K562 (cell line): ENCODE data around the gene SERPINE3. TPM values are rescaled to one million over a fixed set of nuclear protein-coding genes. Genes with fewer than 3 reads are reported as not detected.

Experiments used
- ATAC-seq: fragments of 200-7000 bp; cut with Tn5 transposase; 3 replicates; pipeline ENCODE4 v1.9.1; 2020; ENCODE audit warnings: moderate library complexity
- BruUV-seq: library from RNA; stranded (reverse); fragments of 400-500 nt; replicated peaks from 2 replicates; lab custom pipeline; 2021; lab: Mats Ljungman, UMichigan
- CTCF ChIA-PET: fragments of 300-600 bp; formaldehyde crosslinking; extraction: SDS; loops from one replicate; lab custom pipeline; 2021; ENCODE audit warnings: low intra/inter-chr PET ratio; lab: Yijun Ruan, JAX
- POLR2A ChIA-PET: fragments of 300-600, 350-650 bp; sonication (Branson Sonifier 250); formaldehyde crosslinking; extraction: SDS; loops from one replicate; lab custom pipeline; 2021; ENCODE audit warnings: antibody characterized with exemption, inconsistent platforms; lab: Yijun Ruan, JAX
- DNase-seq, 4 experiments: peaks; one replicate each; pipeline versions ENCODE4 v3.0.0 to v3.0.0-alpha.2; 2011 to 2018; ENCODE audit warnings: low spot score in 3 of 4, mixed read lengths in 3 of 4; ENCODE audit errors: extremely low read depth in 1 of 4
- FAIRE-seq: peaks from 2 replicates; lab custom pipeline; 2011; peaks lifted over from hg19 to GRCh38; lab: Jason Lieb, UNC
- H2AFZ ChIP-seq: 2 replicates; pipeline ENCODE4 v1.6.0; 2011; ENCODE audit warnings: low read depth, low read length, control low read depth, inconsistent platforms
- H3K27ac ChIP-seq: fragments of 200-600 bp; 3 replicates; pipeline ENCODE4 v1.8.0; 2011; ENCODE audit warnings: low read depth, mild to moderate bottlenecking, control low read depth, inconsistent platforms, low read length, moderate library complexity, mixed read lengths; ENCODE audit errors: extremely low read depth
- H3K27me3 ChIP-seq, 2 experiments: fragments of 300-600 bp in 1 of 2; 2 replicates in 1 of 2; 3 replicates in 1 of 2; pipeline versions ENCODE4 v1.6.0 to v1.8.0; 2011; ENCODE audit warnings: inconsistent platforms in 2 of 2, low read length in 2 of 2, mild to moderate bottlenecking in 1 of 2, mixed read lengths in 1 of 2, moderate library complexity in 1 of 2; ENCODE audit not compliant: control insufficient read depth in 2 of 2, insufficient read depth in 2 of 2
- H3K36me3 ChIP-seq: fragments of 300-600 bp; 3 replicates; pipeline ENCODE4 v1.8.0; 2011; ENCODE audit warnings: mild to moderate bottlenecking, low read length, inconsistent platforms; ENCODE audit not compliant: control insufficient read depth, insufficient read depth
- H3K4me1 ChIP-seq, 2 experiments: fragments of 200-600 bp in 1 of 2; replicated peaks in 1 of 2; 2 replicates in 1 of 2; 3 replicates in 1 of 2; pipeline versions ENCODE4 v1.5.1 to v1.8.0; 2011; ENCODE audit warnings: inconsistent platforms in 2 of 2, low read length in 2 of 2, mild to moderate bottlenecking in 1 of 2, mixed read lengths in 1 of 2, moderate library complexity in 1 of 2; ENCODE audit not compliant: control insufficient read depth in 2 of 2, insufficient read depth in 2 of 2
- H3K4me2 ChIP-seq: 2 replicates; pipeline ENCODE4 v1.6.1; 2011; ENCODE audit warnings: low read length, control low read depth, inconsistent platforms, mixed read lengths; ENCODE audit not compliant: insufficient read depth
- H3K4me3 ChIP-seq: fragments of 200-600 bp; sonication (generic), shearing (Covaris generic); 2 replicates; pipeline ENCODE4 v1.5.1; 2016; ENCODE audit warnings: control low read depth, inconsistent platforms
- H3K79me2 ChIP-seq: fragments of 200-600 bp; 3 replicates; pipeline ENCODE4 v1.8.0; 2011; ENCODE audit warnings: low read length, inconsistent platforms; ENCODE audit not compliant: control insufficient read depth, insufficient read depth
- H3K9ac ChIP-seq, 2 experiments: 2 replicates each; pipeline versions ENCODE4 v1.6.0 to v1.6.1; 2011; ENCODE audit warnings: low read depth in 2 of 2, low read length in 2 of 2, control low read depth in 1 of 2, inconsistent platforms in 1 of 2, mild to moderate bottlenecking in 1 of 2, mixed read lengths in 1 of 2; ENCODE audit not compliant: insufficient read depth in 1 of 2
- H3K9me1 ChIP-seq: one replicate; pipeline ENCODE4 v1.6.0; 2011; ENCODE audit warnings: inconsistent platforms, mild to moderate bottlenecking, low read length, moderate library complexity; ENCODE audit not compliant: control insufficient read depth, insufficient read depth
- H3K9me3 ChIP-seq: replicated peaks from 2 replicates; pipeline ENCODE4 v1.5.1; 2011; ENCODE audit warnings: low read depth, low read length, inconsistent platforms; ENCODE audit not compliant: control insufficient read depth, insufficient read depth
- H4K20me1 ChIP-seq: replicated peaks from 2 replicates; pipeline ENCODE4 v1.6.1; 2011; ENCODE audit warnings: low read length, inconsistent platforms, mixed read lengths; ENCODE audit not compliant: control insufficient read depth, insufficient read depth
- ASH1L ChIP-seq: fragments of 450-650 bp; IDR thresholded peaks from 2 replicates; pipeline ENCODE4 v1.6.1; 2018; ENCODE audit warnings: borderline replicate concordance, mild to moderate bottlenecking, low read depth; ENCODE audit not compliant: partially characterized antibody
- JUNB ChIP-seq: fragments of 450-650 bp; formaldehyde crosslinking; conservative IDR thresholded peaks from 2 replicates; pipeline ENCODE4 v1.4.0; 2020; ENCODE audit warnings: mild to moderate bottlenecking
- KLF16 ChIP-seq: IDR thresholded peaks from 2 replicates; pipeline ENCODE4 v1.6.1; 2016; ENCODE audit warnings: antibody characterized with exemption
- OTX1 ChIP-seq: fragments of 450-650 bp; formaldehyde crosslinking; IDR thresholded peaks from 2 replicates; pipeline ENCODE4 v1.4.0; 2022; ENCODE audit warnings: mild to moderate bottlenecking
- ZBTB2 ChIP-seq: fragments of 450-650 bp; IDR thresholded peaks from 2 replicates; pipeline ENCODE4 v1.6.1; 2016; ENCODE audit warnings: antibody characterized with exemption
- ZBTB34 ChIP-seq: fragments of 250-450 bp; sonication (Bioruptor Pico); IDR thresholded peaks from 2 replicates; pipeline ENCODE4 v1.8.0; 2021; ENCODE audit warnings: mild to moderate bottlenecking, moderate library complexity
- ZNF79 ChIP-seq: fragments of 250-450 bp; sonication (Bioruptor Pico); IDR thresholded peaks from 2 replicates; pipeline ENCODE4 v1.4.0; 2020; ENCODE audit warnings: low read depth, mild to moderate bottlenecking, moderate library complexity
- WGBS: fragments of 100-300 bp; shearing (Covaris generic); methylation state at CpG from one replicate; pipeline ENCODE4 v1.1.6; 2016; ENCODE audit warnings: low coverage, mixed read lengths; ENCODE audit not compliant: insufficient coverage; ENCODE audit errors: missing lambda C conversion rate; 5-methylcytosine and 5-hydroxymethylcytosine counted together
- in situ Hi-C: fragments of 300-500 bp; cut with MboI; formaldehyde crosslinking; loops from 4 replicates; pipeline ENCODE4 v1.15.0; 2018; ENCODE audit warnings: inconsistent platforms, mixed read lengths
- intact Hi-C: fragments of 100-400 bp; cut with micrococcal nuclease; formaldehyde crosslinking; loops from 2 replicates; pipeline ENCODE4 v1.14.2; 2022
- polyA plus RNA-seq, 8 experiments: library from polyadenylated mRNA; depleted of rRNA in 4 of 8; stranded (reverse) in 5 of 8; unstranded in 3 of 8; fragments of >200 nt; fragmentation: Nextera tagmentation in 2 of 8; fragmentation: Illumina TruSeq in 1 of 8; extraction: Ambion mirVana in 2 of 8; extraction: Trizol in 1 of 8; gene quantifications; 2 replicates each; pipeline versions ENCODE4 v1.2.1 to v1.2.3, GENCODE V29; 2011 to 2014; ENCODE audit warnings: inconsistent platforms in 1 of 8, missing spikeins in 1 of 8
- total RNA-seq, 7 experiments: library from RNA; depleted of rRNA in 6 of 7; stranded (reverse); fragments of >200 nt in 6 of 7; fragmentation: Illumina TruSeq in 2 of 7; extraction: Trizol in 2 of 7; gene quantifications; 2 replicates each; pipeline versions ENCODE4 v1.2.1 to v1.2.3, GENCODE V29; 2011 to 2021; ENCODE audit warnings: low replicate concordance in 1 of 7
- TF ChIP-seq, protein P1 (sequence below): sonication (generic); formaldehyde crosslinking; IDR thresholded peaks from 2 replicates; pipeline ENCODE4 v1.8.1; 2023; ENCODE audit warnings: mild to moderate bottlenecking, missing genetic modification reagents

SERPINE3 gene
- total and polyA plus RNA-seq, 9 of the 15 experiments (the other 6 are each of a cell fraction or from before 2014, with no cell fraction given) = not detected

GRCh38 chr13:51394724-51395123, 55.2 kb downstream of the SERPINE3 start (continued):
- TF ChIP-seq OTX1 (no peak), ZBTB34 (CRISPR knock-in tag) (no peak), KLF16 (no peak)
- TF ChIP-seq, protein P1, sequence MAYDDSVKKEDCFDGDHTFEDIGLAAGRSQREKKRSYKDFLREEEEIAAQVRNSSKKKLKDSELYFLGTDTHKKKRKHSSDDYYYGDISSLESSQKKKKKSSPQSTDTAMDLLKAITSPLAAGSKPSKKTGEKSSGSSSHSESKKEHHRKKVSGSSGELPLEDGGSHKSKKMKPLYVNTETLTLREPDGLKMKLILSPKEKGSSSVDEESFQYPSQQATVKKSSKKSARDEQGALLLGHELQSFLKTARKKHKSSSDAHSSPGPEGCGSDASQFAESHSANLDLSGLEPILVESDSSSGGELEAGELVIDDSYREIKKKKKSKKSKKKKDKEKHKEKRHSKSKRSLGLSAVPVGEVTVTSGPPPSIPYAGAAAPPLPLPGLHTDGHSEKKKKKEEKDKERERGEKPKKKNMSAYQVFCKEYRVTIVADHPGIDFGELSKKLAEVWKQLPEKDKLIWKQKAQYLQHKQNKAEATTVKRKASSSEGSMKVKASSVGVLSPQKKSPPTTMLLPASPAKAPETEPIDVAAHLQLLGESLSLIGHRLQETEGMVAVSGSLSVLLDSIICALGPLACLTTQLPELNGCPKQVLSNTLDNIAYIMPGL (CRISPR knock-in tag) = no peak
- TF ChIP-seq, all 486 proteins: peak for 0

DNA sequence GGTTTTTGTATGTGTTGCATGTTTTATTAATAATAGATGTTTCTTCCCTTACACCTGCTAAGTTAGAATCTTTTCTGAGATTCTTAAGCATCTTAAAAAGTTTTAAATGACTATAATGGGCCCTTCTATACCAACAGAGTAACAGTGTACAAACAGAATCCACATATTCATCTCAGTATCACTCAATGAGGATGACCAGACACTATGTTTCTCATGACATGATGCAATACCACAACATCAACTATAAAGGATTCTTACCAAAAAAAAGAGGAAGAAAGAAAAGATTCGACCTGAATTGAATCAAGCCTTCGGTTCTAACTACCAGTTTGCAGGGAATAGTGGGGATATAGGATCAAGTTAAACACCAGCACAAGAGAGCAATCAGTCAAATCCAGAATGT, 56.9 kb downstream of the SERPINE3 start:
- no peaks in the 10 kb centered on the region for H3K27me3 ChIP-seq
- no peaks in the 10 kb centered on the region for H4K20me1 ChIP-seq
- no peak for DNase-seq
- H3K79me2 ChIP-seq = peaks cover 65% of the 10 kb centered on the region
- no peaks in the 10 kb centered on the region for H3K9me1 ChIP-seq
- intact Hi-C loops (no loop called here), in situ Hi-C loops (no loop called here)
- H3K9me3 ChIP-seq = no peaks in the 10 kb centered on the region
- CTCF ChIA-PET = no interaction called here
- H3K4me3 ChIP-seq = no peak overlapping the region
- H3K9ac ChIP-seq = no peak overlapping the region
- POLR2A ChIA-PET = no interaction called here
- H3K36me3 ChIP-seq = peaks cover 13% of the 10 kb centered on the region; the same call in 2 of the 3 replicates
- peak; percentile 89 for ATAC-seq
- 50% methylated on average over 1 of the region's 2 CpGs for WGBS
- peaks cover 0 to 4% of the 10 kb centered on the region in 2 experiments; a peak in 1 of 5 replicates for H3K4me1 ChIP-seq
- H3K27ac ChIP-seq = no peak overlapping the region
- H3K4me2 ChIP-seq = no peak overlapping the region
- no TSS peak for BruUV-seq
- FAIRE-seq = no peak
- no peak overlapping the region for H2AFZ ChIP-seq
- no peak for TF ChIP-seq JUNB
- no peak for TF ChIP-seq ZNF79 (CRISPR knock-in tag)
- TF ChIP-seq ZBTB2 = no peak
- TF ChIP-seq ASH1L = no peak
